Adrenal gland (tissue), 12 donors: Measurements from ENCODE around the gene FOXN3. TPM values are rescaled to one million over a fixed set of nuclear protein-coding genes. Genes with fewer than 3 reads are reported as not detected.

ENCODE experiments used
- DNase-seq, 7 donors: peaks; one replicate each; pipeline ENCODE4 v3.0.0-alpha.2; 2019 to 2020
- H3K27ac ChIP-seq, 5 donors: fragments of 200-600 bp; sonication (generic) in 4 of 5; 1 replicate in 3 of 5; 2 replicates in 2 of 5; pipeline versions ENCODE4 v1.5.1 to v1.8.0; 2016 to 2020; ENCODE audit warnings: mild to moderate bottlenecking in 1 of 5
- H3K27me3 ChIP-seq: fragments of 200-600 bp; 2 replicates; pipeline ENCODE4 v1.8.0; 2021
- H3K36me3 ChIP-seq, 2 donors: fragments of 200-600 bp; replicated peaks in 1 of 2; 1 replicate in 1 of 2; 2 replicates in 1 of 2; pipeline versions ENCODE4 v1.5.1 to v1.8.0; 2018 to 2022
- H3K4me1 ChIP-seq, 2 donors: fragments of 200-600 bp; replicated peaks in 1 of 2; 1 replicate in 1 of 2; 2 replicates in 1 of 2; pipeline versions ENCODE4 v1.5.1 to v1.8.0; 2018 to 2021
- H3K4me3 ChIP-seq, 4 donors: fragments of 200-600 bp; sonication (generic) in 3 of 4; one replicate each; pipeline ENCODE4 v1.5.1; 2016 to 2018
- H3K9me3 ChIP-seq, 3 donors: fragments of 200-600 bp; sonication (generic) in 1 of 3; replicated peaks in 1 of 3; 1 replicate in 2 of 3; 2 replicates in 1 of 3; pipeline versions ENCODE4 v1.5.1 to v1.8.0; 2016 to 2021
- CTCF ChIP-seq, 6 experiments: fragments of 450-650 bp in 4 of 6; fragments of 200-600 bp in 2 of 6; sonication (generic) in 1 of 6; IDR thresholded peaks; 1 replicate in 5 of 6; 2 replicates in 1 of 6; pipeline versions ENCODE4 v1.5.1 to v1.8.0; 2016 to 2021; ENCODE audit warnings: antibody characterized with exemption in 6 of 6, mild to moderate bottlenecking in 2 of 6, moderate library complexity in 1 of 6
- POLR2A ChIP-seq, 2 donors: fragments of 450-650 bp; IDR thresholded peaks; one replicate each; pipeline ENCODE4 v1.6.1; 2017; ENCODE audit warnings: antibody characterized with exemption in 2 of 2, mild to moderate bottlenecking in 2 of 2, moderate library complexity in 1 of 2
- WGBS, 4 donors: extraction: QIAGEN DNeasy Blood & Tissue Kit in 2 of 4; methylation state at CpG; one replicate each; pipeline versions ENCODE4 v1.1.5 to v1.1.7; 2013 to 2017; 5-methylcytosine and 5-hydroxymethylcytosine counted together
- intact Hi-C, 2 donors: fragments of 100-400 bp; cut with DNase I; formaldehyde crosslinking; loops; one replicate each; pipeline versions ENCODE4 v1.14.1 to v1.15.0; 2022 to 2023
- polyA plus RNA-seq, 3 donors: library from polyadenylated mRNA; stranded (reverse); fragments of 200-250 nt in 2 of 3; fragments of 350-450 nt in 1 of 3; fragmentation: Illumina TruSeq in 1 of 3; extraction: RNeasy Lipid Tissue Mini Kit (QIAGEN cat#74804) in 1 of 3; gene quantifications; one replicate each; pipeline ENCODE4 v1.2.3, GENCODE V29; 2013 to 2014
- total RNA-seq, 9 donors: library from RNA; depleted of rRNA in 4 of 9; stranded (reverse); fragments of >200 nt in 4 of 9; fragments of 120-200 nt in 1 of 9; fragmentation: NEBNext Ultra II Directional in 1 of 9; extraction: Animal tissue kit (Norgen Biotek cat#: 25700) in 1 of 9; gene quantifications; one replicate each; pipeline versions ENCODE4 v1.1.0 to v1.2.4, GENCODE V29; 2013 to 2023
- donor health status: healthy with polysubstance abuse.
- donor health status: Bipolar disorder and iron deficiency.
- donor health status: DM: yes; HTN: yes; CAD: no.
- donor health status: DM: no; HTN: no; CAD: no.
- donor health status: DM: no; HTN: no; CAD: no.
- donor health status: DM: yes; HTN: yes; CAD: no.

Gene FOXN3
- total and polyA plus RNA-seq, 12 donors = 10.7 to 131 (median 96.8) TPM

GRCh38 chr14:89442280-89442679 lies 25.2 kb upstream of the FOXN3 start:
- 83 to 95% (median 91%) methylated on average over 4 of the region's 4 CpGs for WGBS, 4 donors
- H3K36me3 ChIP-seq = no peaks in the 10 kb centered on the region
- peaks cover 0 to 13% of the 10 kb centered on the region in 2 donors for H3K4me1 ChIP-seq
- TF ChIP-seq CTCF (IDR thresholded peaks at IDR 0.05) (no peak), POLR2A (IDR thresholded peaks at IDR 0.05) (no peak)
- H3K27ac ChIP-seq = no peak overlapping the region
- no peaks in the 10 kb centered on the region for H3K9me3 ChIP-seq
- H3K27me3 ChIP-seq = no peaks in the 10 kb centered on the region
- H3K4me3 ChIP-seq = no peak overlapping the region
- intact Hi-C loops = no loop called here
- DNase-seq = no peak

- WGBS, 4 donors = 85 to 91% (median 90%) methylated on average over 11 of the region's 11 CpGs
- H3K36me3 ChIP-seq = no peaks in the 10 kb centered on the region
Measured at GRCh38 chr14:89440986-89441909, 24.2 kb upstream of the FOXN3 start.

GRCh38 chr14:89435892-89436656 lies 19.0 kb upstream of the FOXN3 start:
- no peaks in the 10 kb centered on the region for H3K9me3 ChIP-seq
- H3K27me3 ChIP-seq = no peaks in the 10 kb centered on the region
- no peak overlapping the region for H3K4me3 ChIP-seq
- H3K36me3 ChIP-seq = no peaks in the 10 kb centered on the region
- no peak for TF ChIP-seq POLR2A (IDR thresholded peaks at IDR 0.05)
- TF ChIP-seq CTCF (IDR thresholded peaks at IDR 0.05) = no peak
- no peak for DNase-seq
- H3K4me1 ChIP-seq = peaks cover 0 to 4% of the 10 kb centered on the region in 2 donors
- intact Hi-C loops = no loop called here
- no peak overlapping the region for H3K27ac ChIP-seq
- WGBS, 4 donors = 77 to 85% (median 82%) methylated on average over 15 of the region's 15 CpGs

More at GRCh38 chr14:89440986-89441909, 24.2 kb upstream of the FOXN3 start:
- Histone ChIP-seq H3K9me3 (no peaks in the 10 kb centered on the region), H3K4me3 (no peak overlapping the region), H3K27me3 (no peaks in the 10 kb centered on the region), H3K27ac (no peak overlapping the region), H3K4me1 (peaks cover 0 to 13% of the 10 kb centered on the region in 2 donors)
- intact Hi-C loops = no loop called here
- TF ChIP-seq CTCF (IDR thresholded peaks at IDR 0.05) (no peak), POLR2A (IDR thresholded peaks at IDR 0.05) (no peak)
- no peak for DNase-seq

GRCh38 chr14:89435492-89435891 lies 18.5 kb upstream of the FOXN3 start:
- WGBS, 4 donors = 84 to 92% (median 88%) methylated on average over 7 of the region's 7 CpGs
- no peak overlapping the region for H3K4me3 ChIP-seq
- peaks cover 0 to 10% of the 10 kb centered on the region in 2 donors for H3K4me1 ChIP-seq
- H3K9me3 ChIP-seq = no peaks in the 10 kb centered on the region
- no peak for DNase-seq
- H3K27ac ChIP-seq = no peak overlapping the region
- TF ChIP-seq POLR2A (IDR thresholded peaks at IDR 0.05) = no peak
- no peak for TF ChIP-seq CTCF (IDR thresholded peaks at IDR 0.05)
- no peaks in the 10 kb centered on the region for H3K27me3 ChIP-seq
- intact Hi-C loops = no loop called here
- no peaks in the 10 kb centered on the region for H3K36me3 ChIP-seq
